HL-60/S4 treated with retinoic acid at 250 ng/mL for 4 days and 3 days (cell line): ENCODE results near the gene GRK3.

ENCODE experiments used
- in situ Hi-C: fragments of 300-500 bp; cut with MboI; formaldehyde crosslinking; loops from 2 replicates; pipeline ENCODE4 v1.7.0; 2022; ENCODE audit warnings: low sequenced_read_pairs

GRK3 gene

DNA sequence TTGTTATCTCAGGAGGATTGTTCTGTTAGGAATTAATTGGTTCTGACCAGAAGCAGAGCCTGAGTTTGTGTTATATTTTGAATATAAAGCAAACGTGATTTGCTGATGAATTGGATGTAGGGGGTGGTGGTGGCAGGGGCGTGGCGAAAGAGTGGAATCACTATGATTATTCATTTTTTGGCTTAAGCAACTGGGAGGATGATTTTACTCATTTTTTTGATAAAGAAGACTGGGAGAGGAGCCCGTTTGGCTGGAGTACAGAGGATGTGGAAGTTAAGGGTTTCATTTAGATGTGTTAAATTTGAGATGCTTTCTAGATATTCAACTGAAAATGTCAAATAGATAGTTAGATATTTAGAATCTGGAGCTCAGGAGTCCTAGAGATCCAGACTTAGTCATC, 94.2 kb downstream of the GRK3 start:
- in situ Hi-C loops = no loop called here

DNA sequence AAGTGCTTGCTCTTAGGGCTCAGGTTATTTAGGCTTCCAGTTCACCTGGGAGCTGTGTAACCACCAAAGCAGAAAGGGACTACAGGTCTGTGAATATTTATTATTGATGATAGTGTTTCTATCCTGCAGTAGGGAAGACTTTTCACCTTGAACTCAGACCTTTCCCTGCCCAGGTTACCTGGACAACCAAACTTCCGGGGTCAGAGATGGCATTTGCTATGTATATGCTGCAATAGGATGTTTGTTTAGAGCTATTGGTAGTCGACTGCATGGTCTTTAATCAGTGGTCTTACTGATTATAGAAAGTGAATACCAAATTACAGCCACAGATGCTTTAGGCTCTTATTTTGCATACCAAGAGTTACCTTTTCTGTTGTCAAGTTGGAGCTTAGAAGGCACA, 94.9 kb downstream of the GRK3 start:
- in situ Hi-C loops = no loop called here

DNA sequence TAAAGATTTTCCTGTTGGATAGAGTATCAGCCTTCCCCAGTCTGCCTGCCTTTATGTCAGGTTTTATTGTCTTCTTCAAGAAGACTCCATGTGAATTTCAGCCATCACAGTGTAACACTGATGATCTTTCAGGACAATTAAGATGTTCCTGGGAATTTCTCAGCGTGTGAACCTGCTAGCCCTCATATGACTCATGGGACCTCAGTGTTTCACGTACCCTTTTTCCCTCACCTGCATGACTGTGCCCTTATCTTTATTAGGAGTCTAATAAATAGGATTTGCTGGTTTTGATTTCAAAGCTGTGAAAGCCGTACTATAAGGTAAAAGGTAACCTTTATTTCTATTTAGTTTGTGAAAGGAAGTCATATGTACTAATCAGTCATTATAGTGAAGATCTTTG, 95.9 kb downstream of the GRK3 start:
- in situ Hi-C loops = no loop called here

DNA sequence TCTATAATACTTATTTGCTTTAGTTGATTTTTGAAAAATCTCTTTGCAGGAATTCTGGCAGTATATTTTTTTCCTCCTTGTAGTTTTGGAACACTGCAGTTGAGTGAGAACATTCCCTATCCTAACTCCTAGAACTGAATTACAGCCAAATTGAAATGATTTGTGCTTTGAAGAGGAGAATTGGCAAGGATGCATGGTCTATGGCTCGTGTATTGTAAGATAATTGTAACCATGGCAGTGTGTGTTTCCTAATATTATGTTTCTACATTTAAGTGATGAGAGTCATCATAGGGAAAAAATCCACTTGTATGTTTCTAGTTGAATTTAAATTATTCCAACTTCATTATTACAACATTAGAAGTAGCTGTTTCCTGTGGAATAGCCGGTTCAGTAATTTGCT, 96.6 kb downstream of the GRK3 start:
- in situ Hi-C loops = no loop called here

DNA sequence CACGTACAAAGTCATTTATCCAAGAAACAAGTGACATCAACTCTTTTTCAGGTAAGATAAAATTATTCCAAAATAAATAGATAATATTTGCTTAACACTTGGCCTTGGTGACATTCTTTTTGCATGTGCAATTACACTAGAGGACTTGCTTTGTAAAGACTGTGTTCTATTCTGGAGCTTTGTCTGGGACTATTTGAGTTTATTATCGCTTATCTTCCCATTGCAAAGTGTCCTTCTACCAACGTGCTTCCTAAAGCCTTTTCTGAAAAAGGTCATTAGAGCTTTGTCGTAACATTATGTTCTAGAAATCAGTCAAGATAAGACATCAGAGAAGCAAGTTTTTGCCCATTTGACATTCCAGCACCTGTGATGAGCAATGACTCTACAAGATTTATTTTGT, 99.2 kb downstream of the GRK3 start:
- in situ Hi-C loops = no loop called here

DNA sequence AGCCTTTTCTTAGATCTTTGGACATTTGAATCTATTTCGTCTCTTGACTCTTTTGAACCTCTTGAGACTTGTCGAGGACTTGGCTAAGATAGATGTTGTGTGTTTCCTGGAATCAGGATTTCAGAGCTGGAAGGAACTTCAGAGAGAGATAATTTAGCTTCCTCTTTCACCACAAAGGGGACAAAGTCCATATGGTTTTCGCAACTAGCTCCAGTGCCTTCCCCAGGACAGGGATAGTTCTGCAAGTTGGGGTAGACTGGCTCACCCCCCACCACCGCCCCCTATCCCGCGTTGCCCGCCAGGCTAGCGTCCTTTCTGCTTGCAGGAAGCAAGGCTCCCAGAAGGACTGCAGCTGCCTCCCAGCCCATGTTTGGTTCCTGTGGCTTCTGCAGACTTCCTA, 101.8 kb downstream of the GRK3 start:
- in situ Hi-C loops = no loop called here

DNA sequence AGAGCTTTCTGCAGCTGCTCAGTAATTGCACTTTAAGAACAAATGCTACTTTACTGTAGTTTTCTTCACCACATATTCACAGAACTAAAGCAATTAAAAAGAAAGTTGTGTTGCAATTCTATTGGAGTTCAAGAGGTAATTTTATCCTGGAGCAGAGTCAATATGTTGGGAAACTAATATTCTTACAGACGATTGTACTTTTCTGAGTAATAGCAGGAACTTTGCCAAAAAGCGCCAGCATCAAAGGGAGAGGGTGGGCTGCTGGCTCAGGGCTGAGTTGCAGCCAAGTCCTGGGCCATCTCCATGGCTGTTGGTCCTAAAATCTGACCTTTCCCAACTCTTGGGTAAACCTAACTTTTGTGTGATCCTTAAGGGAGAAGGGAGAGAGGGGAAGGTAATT, 104.0 kb downstream of the GRK3 start:
- in situ Hi-C loops = no loop called here

DNA sequence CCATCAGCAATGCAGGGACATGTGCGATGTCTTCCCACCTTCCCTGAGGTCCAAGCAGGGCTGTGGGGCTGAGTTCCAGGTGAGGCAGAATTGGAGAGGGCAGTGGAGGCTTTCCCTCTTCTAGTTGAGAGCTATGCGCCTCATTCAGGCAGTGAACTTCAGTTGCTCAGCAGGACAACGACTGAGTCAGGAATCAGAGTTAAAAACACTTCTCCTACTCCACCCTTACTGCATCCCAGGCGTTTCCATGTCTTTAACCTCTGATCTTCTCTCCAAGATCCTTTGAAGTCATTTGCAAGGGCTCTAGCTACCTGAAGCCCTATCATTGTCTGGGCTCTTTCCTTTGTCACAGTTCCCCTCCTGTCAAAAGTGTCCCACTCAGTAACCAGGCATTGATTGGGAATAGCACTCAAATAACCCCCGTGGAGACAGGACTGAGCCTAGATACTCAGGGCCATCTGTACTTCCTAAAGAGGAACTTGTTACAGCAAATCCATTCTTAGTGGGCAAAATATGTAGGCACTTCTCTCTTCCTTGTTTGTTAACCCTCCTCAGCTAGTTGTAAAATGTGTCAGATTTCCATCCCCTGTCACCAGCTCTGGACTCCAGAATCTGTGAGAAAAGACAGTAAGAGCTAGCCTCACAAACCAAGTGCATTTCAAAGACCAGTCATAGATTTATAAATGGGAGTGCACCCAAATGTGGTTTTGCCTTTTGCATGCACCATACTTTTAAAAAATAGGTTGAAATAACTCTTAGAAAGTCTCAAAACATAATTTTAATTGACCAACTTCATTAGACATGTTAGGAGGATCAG, 105.0 kb downstream of the GRK3 start:
- in situ Hi-C loops = no loop called here

DNA sequence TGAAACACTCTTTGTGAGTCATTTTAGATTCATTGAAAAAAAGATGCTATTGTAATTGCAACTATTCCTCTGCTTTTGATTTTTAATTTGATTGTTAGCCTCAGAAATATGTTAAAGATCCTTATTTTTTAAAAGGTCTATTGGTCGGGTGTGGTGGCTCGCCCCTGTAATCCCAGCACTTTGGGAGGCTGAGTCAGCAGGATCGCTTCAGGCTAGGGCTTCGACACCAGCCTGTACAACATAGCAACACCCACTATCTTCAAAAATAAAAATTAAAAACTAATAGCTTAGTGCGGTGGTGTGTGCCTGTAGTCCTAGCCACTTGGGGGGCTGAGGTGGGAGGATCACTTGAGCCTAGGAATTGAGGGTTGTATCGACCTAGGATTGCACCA, 105.6 kb downstream of the GRK3 start:
- in situ Hi-C loops = no loop called here

DNA sequence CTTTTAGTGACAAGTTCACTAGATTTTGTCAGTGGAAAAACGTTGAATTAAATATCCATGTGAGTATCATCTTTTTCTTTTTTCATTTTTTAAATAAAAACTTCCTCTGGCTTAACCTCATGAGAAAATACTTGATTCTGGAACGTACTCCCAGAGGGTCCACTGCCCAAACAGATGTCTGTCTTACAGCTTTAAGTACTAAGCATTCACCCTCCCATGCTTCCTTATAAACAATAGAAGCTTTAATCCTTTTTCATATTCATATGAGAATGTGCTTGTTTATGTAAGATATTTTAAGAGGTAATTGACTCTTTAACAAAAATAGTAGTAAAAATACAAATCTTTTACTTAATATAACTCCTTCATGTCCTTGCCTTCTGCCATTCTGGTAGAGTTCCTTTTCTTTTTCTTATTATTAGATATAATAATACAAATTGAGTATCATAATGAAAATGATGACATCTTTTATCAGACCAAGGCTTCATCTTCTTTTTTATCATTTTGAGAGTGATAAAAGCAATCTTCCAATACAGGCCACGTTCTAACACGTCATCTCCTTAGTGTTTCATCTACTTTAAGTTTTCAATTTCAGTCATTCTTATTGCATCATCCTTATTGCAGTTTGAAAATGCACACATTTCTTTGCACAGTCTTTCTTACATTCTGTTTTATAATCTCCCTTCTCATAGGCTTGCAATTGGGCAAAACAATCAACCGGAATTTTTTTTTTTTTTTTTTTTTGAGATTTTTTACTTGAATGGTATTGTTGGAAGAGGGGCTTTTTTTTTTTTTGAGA, 108.0 kb downstream of the GRK3 start:
- in situ Hi-C loops = no loop called here

DNA sequence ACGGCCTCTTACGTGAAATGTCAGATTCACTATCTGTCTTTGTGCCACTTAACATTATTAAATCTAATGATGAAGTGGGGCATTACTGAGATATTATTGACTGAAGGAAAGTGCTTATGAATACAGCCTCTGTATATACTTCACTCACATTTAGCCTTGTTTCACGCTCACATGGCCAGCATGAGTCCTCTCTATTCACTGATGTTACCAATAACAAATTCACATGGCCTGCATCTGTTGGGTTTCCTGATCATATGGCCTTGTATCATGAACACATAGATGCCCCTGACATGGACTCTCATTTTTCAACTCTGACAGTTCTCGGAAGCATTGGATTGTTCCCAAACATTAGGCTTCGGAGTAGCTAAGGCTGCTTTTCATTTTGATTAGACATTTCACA, 109.2 kb downstream of the GRK3 start:
- in situ Hi-C loops = no loop called here

DNA sequence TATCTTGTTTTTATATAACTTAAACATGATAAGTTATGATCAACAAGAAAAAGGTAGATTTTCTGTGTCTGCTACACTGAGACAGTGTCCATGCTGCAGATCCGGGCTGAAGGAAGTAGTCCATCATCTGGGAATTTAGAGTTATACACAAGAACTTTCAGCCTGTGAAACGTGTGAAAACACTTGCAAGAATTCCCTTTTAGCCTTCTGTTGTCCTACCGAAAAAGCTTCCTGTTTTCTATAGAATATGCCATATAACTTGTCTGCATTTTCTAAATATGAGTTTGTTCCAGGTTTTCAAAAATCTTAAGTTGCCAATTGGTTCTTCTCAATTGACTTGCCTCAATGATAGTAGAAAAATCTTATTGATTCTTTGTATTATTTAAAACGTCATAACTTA, 113.2 kb downstream of the GRK3 start:
- in situ Hi-C loops = no loop called here

DNA sequence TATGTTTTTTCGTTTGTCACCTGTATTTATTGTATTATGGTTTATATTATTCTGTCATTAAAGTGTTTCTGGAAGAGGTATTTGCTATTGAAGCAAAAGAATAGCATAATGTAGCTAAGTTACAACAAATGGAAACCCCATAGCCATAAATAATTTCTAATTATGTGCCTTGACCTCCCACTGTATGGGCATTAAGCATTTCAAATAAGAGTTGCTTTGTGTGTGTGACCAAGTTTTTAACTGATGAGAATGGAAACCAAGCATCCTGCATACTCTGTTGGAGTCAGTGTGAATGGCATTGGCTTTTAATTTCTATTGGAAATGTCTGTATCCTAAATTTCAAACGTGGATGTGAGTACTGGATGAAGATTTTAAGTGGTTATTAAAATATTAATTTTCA, 115.6 kb downstream of the GRK3 start:
- in situ Hi-C loops = no loop called here

DNA sequence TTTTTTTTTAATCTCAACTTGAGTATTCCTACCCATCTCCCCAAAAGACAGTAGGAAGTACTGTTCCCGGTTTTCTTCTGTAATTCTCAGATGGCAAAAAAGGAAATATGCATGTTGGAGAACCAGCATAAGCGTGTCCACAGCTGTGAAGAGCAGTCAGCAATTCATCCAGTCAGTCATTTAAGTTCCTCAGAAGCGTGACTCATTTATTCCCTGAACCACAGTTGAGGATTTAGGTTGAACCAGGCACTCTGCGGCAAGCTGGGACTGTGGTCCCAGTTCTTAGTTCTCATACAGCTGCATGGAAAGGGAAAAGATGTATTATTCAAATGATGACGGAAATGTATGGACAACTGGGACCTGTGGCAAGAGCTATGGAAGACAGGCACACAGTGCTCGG, 116.5 kb downstream of the GRK3 start:
- in situ Hi-C loops = no loop called here

DNA sequence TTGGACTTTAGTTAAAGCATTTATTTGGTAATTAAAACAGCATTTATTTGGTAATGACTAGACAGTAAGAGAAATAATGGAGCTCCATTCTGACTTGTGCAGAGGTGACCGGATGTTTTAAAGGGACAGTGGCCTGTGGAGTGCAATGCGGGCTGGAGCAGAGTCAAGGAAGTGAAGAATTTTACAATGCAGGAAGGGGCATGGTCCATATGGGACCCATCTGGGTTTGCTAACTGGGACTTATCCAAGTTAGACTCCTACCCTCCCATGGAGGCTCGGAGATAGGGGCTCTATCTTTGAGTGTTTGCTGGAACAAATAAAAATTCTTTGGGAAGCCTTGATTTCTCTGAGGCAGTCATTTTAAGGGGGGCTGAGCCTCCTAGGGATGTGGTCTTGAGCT, 117.6 kb downstream of the GRK3 start:
- in situ Hi-C loops = no loop called here

DNA sequence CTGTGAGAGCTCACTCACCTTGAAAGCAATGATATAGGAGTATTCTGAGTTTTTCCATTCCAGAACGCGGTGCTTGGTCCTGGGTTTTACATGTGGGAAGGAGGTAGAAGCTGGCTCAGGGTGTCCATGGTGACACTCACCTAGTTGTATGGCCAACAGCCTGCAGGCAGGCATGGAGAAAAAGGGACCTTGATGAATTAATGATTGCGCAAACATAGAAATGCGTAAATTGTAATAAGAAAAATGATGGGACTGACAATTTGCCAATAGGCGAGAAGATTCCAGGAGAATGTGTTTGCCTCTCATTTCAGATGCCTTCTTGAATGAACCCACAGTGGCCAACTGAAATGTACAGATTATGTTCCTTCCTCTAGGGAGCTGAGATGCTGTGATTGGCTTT, 124.2 kb downstream of the GRK3 start:
- in situ Hi-C loops = no loop called here

DNA sequence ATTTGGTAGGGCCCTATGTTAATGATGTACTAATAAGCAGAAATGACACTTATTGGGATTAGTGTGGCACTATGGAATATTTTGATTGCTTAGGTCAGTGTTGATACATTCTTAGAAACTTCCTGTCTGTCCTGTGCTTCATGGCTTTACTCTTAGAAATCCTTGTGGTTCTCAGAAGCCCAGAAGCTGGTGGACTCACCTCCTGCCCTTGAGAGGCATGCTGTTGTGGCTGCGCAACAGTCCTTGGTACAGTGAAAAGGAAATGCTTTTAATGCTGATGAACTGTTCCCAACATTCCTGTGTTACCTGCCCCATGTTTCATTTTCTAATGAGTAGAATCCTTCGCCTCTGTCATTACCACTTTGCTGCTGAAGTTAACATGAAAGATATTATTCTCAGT, 125.2 kb downstream of the GRK3 start:
- in situ Hi-C loops = no loop called here

DNA sequence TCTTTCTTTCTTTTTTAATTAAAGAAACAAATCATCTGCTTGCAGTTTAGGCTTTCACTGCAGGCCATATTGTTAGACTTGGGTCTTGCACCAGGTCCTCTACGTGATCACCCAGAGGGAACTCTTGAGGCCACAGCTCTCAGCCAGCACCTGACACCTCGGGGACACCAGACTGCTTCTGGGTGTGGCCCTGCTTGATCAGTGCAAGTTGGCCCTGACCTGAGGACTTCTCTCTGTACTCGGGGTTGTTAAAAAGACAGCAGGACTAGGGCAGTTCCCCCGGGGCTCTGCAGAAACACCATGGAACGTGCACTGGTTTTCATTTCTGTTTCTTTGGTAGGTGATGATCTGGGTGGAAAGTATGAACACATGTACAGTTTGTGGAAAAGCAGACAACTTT, 126.3 kb downstream of the GRK3 start:
- in situ Hi-C loops = no loop called here

DNA sequence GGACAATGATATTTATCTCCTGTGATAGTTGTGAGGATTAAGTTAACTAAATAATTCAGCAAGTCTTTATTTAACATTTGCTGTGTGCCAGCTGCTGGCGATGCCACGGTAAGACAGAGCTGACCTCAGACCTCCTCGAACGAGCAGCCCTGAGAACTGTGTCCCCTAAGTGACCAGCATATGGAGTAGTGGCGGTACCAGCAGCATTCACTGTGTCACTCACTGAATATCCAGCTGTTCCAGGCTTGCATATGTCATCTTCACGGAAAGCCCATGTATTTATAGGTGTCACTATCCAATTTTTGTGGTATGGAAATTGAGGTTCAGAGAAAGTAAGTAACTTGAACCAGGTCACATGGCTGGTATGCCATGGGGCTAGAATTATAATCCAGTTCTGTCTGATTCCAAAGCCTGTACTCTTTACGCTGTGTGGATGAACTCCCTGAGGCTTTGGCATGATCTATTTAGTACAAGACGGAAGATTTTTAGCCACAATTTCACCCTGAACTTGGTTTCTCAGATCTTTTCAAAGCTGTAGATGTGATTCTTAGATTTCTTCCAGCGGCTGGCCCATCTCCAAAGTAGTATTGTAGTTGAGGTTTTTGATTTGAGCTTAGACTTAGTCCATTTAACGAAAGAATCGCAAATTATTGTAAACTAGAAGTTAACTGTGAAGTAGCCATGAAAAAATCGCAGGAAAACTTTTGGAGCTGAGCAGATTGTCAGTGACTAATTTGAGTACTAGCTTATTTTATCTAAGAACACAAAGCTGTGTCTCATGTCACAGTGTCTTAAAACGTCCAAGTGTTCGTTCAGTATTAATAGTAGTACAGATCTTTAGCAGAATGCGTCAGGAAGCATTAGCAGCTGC, 128.2 kb downstream of the GRK3 start:
- in situ Hi-C loops = no loop called here

DNA sequence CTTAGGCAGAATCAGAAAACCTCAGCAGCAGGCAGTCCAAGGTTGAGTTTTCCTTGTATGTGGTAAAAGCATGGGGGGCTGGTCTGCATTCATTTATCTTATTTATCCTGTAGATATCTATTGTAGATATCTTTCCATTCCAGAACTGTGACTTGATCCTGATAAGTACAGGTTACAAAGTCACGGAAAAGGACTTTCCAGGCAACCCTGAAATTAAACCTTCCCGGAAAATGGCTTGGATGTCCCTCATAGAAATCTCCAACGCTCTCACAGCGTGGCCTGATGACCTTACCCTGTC, 128.7 kb downstream of the GRK3 start:
- in situ Hi-C loops = no loop called here

DNA sequence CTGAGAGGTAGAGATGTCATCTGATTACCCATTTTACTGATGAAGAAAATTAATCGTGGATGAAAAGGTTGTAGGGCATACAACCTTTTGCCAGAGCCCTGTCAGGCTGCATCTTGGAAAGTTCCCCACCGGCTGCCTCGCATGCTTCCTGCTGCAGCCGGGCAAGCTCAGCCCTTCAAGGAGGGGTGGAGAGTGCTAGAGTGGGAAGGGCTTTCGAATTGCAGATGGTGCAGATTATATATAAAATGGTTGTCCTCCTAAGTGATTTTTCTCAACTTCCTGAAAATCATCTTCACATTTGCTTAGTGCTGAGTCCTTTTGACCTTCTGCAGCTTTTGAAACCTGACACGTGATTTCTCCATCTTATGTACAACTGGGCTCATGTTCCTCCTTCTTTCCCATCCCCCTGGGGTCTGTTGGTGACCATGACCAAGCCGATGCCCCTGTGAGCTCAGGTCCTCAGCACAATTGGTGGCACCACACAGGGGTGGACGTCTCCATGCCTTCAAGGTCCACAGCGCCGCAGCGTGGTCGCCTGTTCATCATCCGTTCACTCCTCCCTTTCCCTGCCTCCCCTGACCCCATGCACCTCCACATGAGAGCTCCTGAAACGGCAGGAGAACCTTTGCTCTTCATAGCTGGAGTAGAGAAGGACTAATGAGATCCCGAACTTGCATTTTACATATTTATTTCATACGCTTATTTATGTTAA, 129.9 kb downstream of the GRK3 start:
- in situ Hi-C loops = no loop called here
